Activated B cell treated with CpG ODN at 0.5 μM for 24 hours (primary cell): ENCODE data around the gene TAMM41. TPM values are rescaled to one million over a fixed set of nuclear protein-coding genes. Genes with fewer than 3 reads are reported as not detected.

Experiments
- ATAC-seq: fragments of 200-7000 bp; cut with Tn5 transposase; one replicate; pipeline ENCODE4 v1.10.0; 2021; ENCODE audit warnings: low read depth, mild to moderate bottlenecking, moderate library complexity
- CTCF ChIA-PET: fragments of 350-600 bp; sonication (Branson Sonifier 250); formaldehyde crosslinking; loops from one replicate; lab custom pipeline; 2021; ENCODE audit warnings: antibody characterized with exemption; lab: Charles Lee
- POLR2A ChIA-PET: fragments of 350-600 bp; sonication (Branson Sonifier 250); formaldehyde crosslinking; loops from one replicate; lab custom pipeline; 2021; ENCODE audit warnings: antibody characterized with exemption; lab: Charles Lee
- DNase-seq: peaks from one replicate; pipeline ENCODE4 v3.0.0; 2022
- H3K27ac Mint-ChIP-seq: one replicate; pipeline ENCODE4 v1.8.0; 2020; ENCODE audit warnings: mixed read lengths
- H3K27me3 Mint-ChIP-seq: one replicate; pipeline ENCODE4 v1.8.0; 2021; ENCODE audit warnings: mixed read lengths
- H3K36me3 Mint-ChIP-seq: one replicate; pipeline ENCODE4 v1.8.0; 2021; ENCODE audit warnings: low read depth, mixed read lengths
- H3K4me1 Mint-ChIP-seq: one replicate; pipeline ENCODE4 v1.8.0; 2021; ENCODE audit warnings: mixed read lengths
- H3K4me3 Mint-ChIP-seq: one replicate; pipeline ENCODE4 v1.8.0; 2020; ENCODE audit warnings: mild to moderate bottlenecking, mixed read lengths
- H3K9me3 Mint-ChIP-seq: one replicate; pipeline ENCODE4 v1.8.0; 2020; ENCODE audit warnings: mixed read lengths
- CTCF ChIP-seq: fragments of 200-600 bp; IDR thresholded peaks from one replicate; pipeline ENCODE4 v1.8.0; 2022; ENCODE audit warnings: antibody characterized with exemption, mild to moderate bottlenecking
- intact Hi-C: fragments of 100-400 bp; cut with micrococcal nuclease; formaldehyde crosslinking; loops from one replicate; pipeline ENCODE4 v1.15.1; 2024
- total RNA-seq: library from RNA; stranded (reverse); gene quantifications from 2 replicates; pipeline ENCODE4 v1.2.3, GENCODE V29; 2022

TAMM41 gene
- total RNA-seq, 1 donor from 2014 or later, result 39.0 TPM

- H3K27ac Mint-ChIP-seq, result no peak overlapping the region
- CTCF ChIA-PET, result no interaction called here
Observed at GRCh38 chr3:11853450-11853849, 6.8 kb upstream of the TAMM41 start.

GRCh38 chr3:11850003-11850402, 3.3 kb upstream of the TAMM41 start:
- ATAC-seq (no peak), DNase-seq (no peak)
- Mint-ChIP-seq H3K36me3 (peaks cover 9% of the 10 kb centered on the region), H3K27ac (no peak overlapping the region), H3K27me3 (peaks cover 13% of the 10 kb centered on the region), H3K4me1 (peaks cover 28% of the 10 kb centered on the region), H3K9me3 (no peaks in the 10 kb centered on the region), H3K4me3 (no peak overlapping the region)
- POLR2A ChIA-PET, result no interaction called here
- CTCF ChIA-PET, result no interaction called here
- TF ChIP-seq CTCF, result no peak
- intact Hi-C loops, result no loop called here

More at GRCh38 chr3:11853450-11853849, 6.8 kb upstream of the TAMM41 start:
- TF ChIP-seq CTCF, result no peak
- no peak for ATAC-seq
- intact Hi-C loops, result no loop called here
- no peak for DNase-seq
- H3K27me3 Mint-ChIP-seq, result peaks cover 19% of the 10 kb centered on the region
- POLR2A ChIA-PET, result interaction anchor here (0.5 kb wide), 1 partner anchor 899 kb away, joined by 9 read pairs; no protein-coding TSS in a partner anchor
- H3K4me3 Mint-ChIP-seq, result no peak overlapping the region
- H3K36me3 Mint-ChIP-seq, result no peaks in the 10 kb centered on the region
- no peaks in the 10 kb centered on the region for H3K4me1 Mint-ChIP-seq
- no peaks in the 10 kb centered on the region for H3K9me3 Mint-ChIP-seq

- ATAC-seq (no peak), DNase-seq (no peak)
- Mint-ChIP-seq H3K36me3 (peaks cover 29% of the 10 kb centered on the region), H3K27me3 (peaks cover 3% of the 10 kb centered on the region), H3K27ac (peak overlapping the region; percentile 95), H3K9me3 (no peaks in the 10 kb centered on the region), H3K4me3 (peak overlapping the region; percentile 99), H3K4me1 (peaks cover 37% of the 10 kb centered on the region)
- intact Hi-C loops, result loop anchor here (2.0 to 5.0 kb wide), 4 partner anchors 129 to 620 kb away; partner anchors contain the start of genes ATG7 and VGLL4
- POLR2A ChIA-PET, result interaction anchor here (2.3 kb wide), 1 partner anchor 576 kb away, joined by 5 read pairs; the partner anchor contains the start of gene ATG7
- no peak for TF ChIP-seq CTCF
- CTCF ChIA-PET, result interaction anchor here (0.6 kb wide), 1 partner anchor 1500 kb away, joined by 3 read pairs; no protein-coding TSS in a partner anchor
Observed at GRCh38 chr3:11847607-11848006, 922 bp upstream of the TAMM41 start.

- ChIA-PET POLR2A (interaction anchor here (1.3 to 2.3 kb wide), 3 partner anchors 75 to 574 kb away, joined by 3 to 5 read pairs (median 3); partner anchors contain the start of gene ATG7), CTCF (no interaction called here)
- intact Hi-C loops, result loop anchor here (2.0 to 5.0 kb wide), 4 partner anchors 127 to 618 kb away; partner anchors contain the start of genes ATG7 and VGLL4
- Mint-ChIP-seq H3K27me3 (no peaks in the 10 kb centered on the region), H3K4me3 (peak overlapping the region; percentile 99), H3K4me1 (peaks cover 37% of the 10 kb centered on the region), H3K27ac (peak overlapping the region; percentile 95), H3K9me3 (no peaks in the 10 kb centered on the region), H3K36me3 (peaks cover 39% of the 10 kb centered on the region)
- no peak for ATAC-seq
- no peak for DNase-seq
- TF ChIP-seq CTCF, result no peak
Observed at GRCh38 chr3:11845651-11846050, 1.0 kb downstream of the TAMM41 start.

- ChIA-PET POLR2A (no interaction called here), CTCF (no interaction called here)
- no peak for TF ChIP-seq CTCF
- DNase-seq, result no peak
- H3K27me3 Mint-ChIP-seq, result no peaks in the 10 kb centered on the region
- H3K36me3 Mint-ChIP-seq, result peaks cover 47% of the 10 kb centered on the region
- peaks cover 37% of the 10 kb centered on the region for H3K4me1 Mint-ChIP-seq
- intact Hi-C loops, result loop anchor here (5.0 kb wide), 1 partner anchor 618 kb away; no protein-coding TSS in a partner anchor
- ATAC-seq, result no peak
- H3K4me3 Mint-ChIP-seq, result peak overlapping the region; percentile 99
- H3K9me3 Mint-ChIP-seq, result peaks cover under 1% of the 10 kb centered on the region
- peak overlapping the region; percentile 16 for H3K27ac Mint-ChIP-seq
Observed at GRCh38 chr3:11844891-11845290, 1.8 kb downstream of the TAMM41 start.
